ENCODE measurements around the gene TSPEAR.

GRCh38 chr21:44478801-44479167 lies 232.6 kb downstream of the TSPEAR start:
- no peak for TF ChIP-seq TAF1 (CRISPR knock-in tag; IDR thresholded peaks at IDR 0.05)
- TF ChIP-seq USF2 (IDR thresholded peaks at IDR 0.05; ENCODE audit: low read depth, low read length) = no peak
- TF ChIP-seq USF2 (CRISPR knock-in tag; IDR thresholded peaks at IDR 0.05; ENCODE audit: borderline replicate concordance) = no peak
- TF ChIP-seq STAT6 (CRISPR knock-in tag; IDR thresholded peaks at IDR 0.05; ENCODE audit: borderline replicate concordance) = no peak
- no peak for TF ChIP-seq JUN (CRISPR knock-in tag; IDR thresholded peaks at IDR 0.05)
- no peak for TF ChIP-seq GTF2F1 (IDR thresholded peaks at IDR 0.05; ENCODE audit: low read length)
- no peak for TF ChIP-seq ZNF749 (CRISPR knock-in tag; IDR thresholded peaks at IDR 0.05; ENCODE audit: borderline replicate concordance)
- TF ChIP-seq ZBED4 (CRISPR knock-in tag; IDR thresholded peaks at IDR 0.05; ENCODE audit: borderline replicate concordance) = no peak
